ENCODE data around the gene TACO1. TPM values are rescaled to one million over a fixed set of nuclear protein-coding genes. Genes with fewer than 3 reads are reported as not detected.

The TACO1 gene
- total and polyA plus RNA-seq, 2 experiments from 2014 or later = 7.9 to 22.3 TPM

- in situ Hi-C loops (cut with MboI) = no loop called here
- Histone ChIP-seq H3K79me2 (ENCODE audit: insufficient read depth) (peaks cover 99% of the 10 kb centered on the region), H3K36me3 (ENCODE audit: low read depth) (no peaks in the 10 kb centered on the region), H3K9ac (no peak overlapping the region), H3K27me3 (replicated peaks; ENCODE audit: insufficient read depth) (no peaks in the 10 kb centered on the region), H3K27ac (no peak overlapping the region), H3K9me3 (ENCODE audit: low read depth) (no peaks in the 10 kb centered on the region), H4K20me1 (ENCODE audit: insufficient read depth) (peaks cover 37% of the 10 kb centered on the region), H3F3A (ENCODE audit: insufficient read depth) (no peaks in the 10 kb centered on the region), H3K4me3 (no peak overlapping the region), H3K4me1 (ENCODE audit: insufficient read depth) (peaks cover 2% of the 10 kb centered on the region), H2AFZ (no peak overlapping the region), H3K9me2 (ENCODE audit: insufficient read depth) (no peaks in the 10 kb centered on the region), H3K4me2 (ENCODE audit: unreplicated experiment) (no peak overlapping the region)
- no peak for DNase-seq
- WGBS, 2 experiments (ENCODE audit: low coverage in 1 of 2, low lambda C conversion rate in 2 of 2, missing lambda C conversion rate in 2 of 2) = 97 to 100% methylated on average over 3 of the region's 3 CpGs
- TF ChIP-seq EZH2 (IDR thresholded peaks at IDR 0.05; ENCODE audit: insufficient read depth, poor library complexity, severe bottlenecking) (no peak), EZH2phosphoT487 (IDR thresholded peaks at IDR 0.05; ENCODE audit: insufficient read depth, low read depth) (no peak)
These were observed 42.3 kb upstream of the TACO1 start for GRCh38 chr17:63558441-63558840.

GRCh38 chr17:63561819-63562218 is 38.9 kb upstream of the TACO1 start:
- Histone ChIP-seq H3K4me1 (ENCODE audit: insufficient read depth) (no peaks in the 10 kb centered on the region), H2AFZ (no peak overlapping the region), H3K79me2 (ENCODE audit: insufficient read depth) (peaks cover 99% of the 10 kb centered on the region), H3K9me2 (ENCODE audit: insufficient read depth) (no peaks in the 10 kb centered on the region), H3K4me2 (ENCODE audit: unreplicated experiment) (no peak overlapping the region), H4K20me1 (ENCODE audit: insufficient read depth) (peaks cover 26% of the 10 kb centered on the region; the same call in 1 of the 2 replicates), H3K36me3 (ENCODE audit: low read depth) (no peaks in the 10 kb centered on the region), H3K4me3 (no peak overlapping the region), H3F3A (ENCODE audit: insufficient read depth) (no peaks in the 10 kb centered on the region), H3K27me3 (replicated peaks; ENCODE audit: insufficient read depth) (no peaks in the 10 kb centered on the region), H3K9me3 (ENCODE audit: low read depth) (no peaks in the 10 kb centered on the region), H3K27ac (no peak overlapping the region), H3K9ac (no peak overlapping the region)
- DNase-seq = no peak
- in situ Hi-C loops (cut with MboI) = no loop called here
- TF ChIP-seq EZH2 (IDR thresholded peaks at IDR 0.05; ENCODE audit: insufficient read depth, poor library complexity, severe bottlenecking) (no peak), EZH2phosphoT487 (IDR thresholded peaks at IDR 0.05; ENCODE audit: insufficient read depth, low read depth) (no peak)

- TF ChIP-seq EZH2 (IDR thresholded peaks at IDR 0.05; ENCODE audit: insufficient read depth, poor library complexity, severe bottlenecking) (no peak), EZH2phosphoT487 (IDR thresholded peaks at IDR 0.05; ENCODE audit: insufficient read depth, low read depth) (no peak)
- Histone ChIP-seq H3K4me2 (ENCODE audit: unreplicated experiment) (no peak overlapping the region), H3K4me1 (ENCODE audit: insufficient read depth) (no peaks in the 10 kb centered on the region), H3K27ac (no peak overlapping the region), H4K20me1 (ENCODE audit: insufficient read depth) (peaks cover 14% of the 10 kb centered on the region; the same call in 1 of the 2 replicates), H3K79me2 (ENCODE audit: insufficient read depth) (peaks cover 99% of the 10 kb centered on the region), H3K9me2 (ENCODE audit: insufficient read depth) (no peaks in the 10 kb centered on the region), H3K9ac (no peak overlapping the region), H3K4me3 (no peak overlapping the region), H3F3A (ENCODE audit: insufficient read depth) (no peaks in the 10 kb centered on the region), H3K9me3 (ENCODE audit: low read depth) (no peaks in the 10 kb centered on the region), H2AFZ (no peak overlapping the region), H3K36me3 (ENCODE audit: low read depth) (no peaks in the 10 kb centered on the region), H3K27me3 (replicated peaks; ENCODE audit: insufficient read depth) (no peaks in the 10 kb centered on the region)
- 100% methylated on average over 2 of the region's 2 CpGs for WGBS, 2 experiments (ENCODE audit: low coverage in 1 of 2, low lambda C conversion rate in 2 of 2, missing lambda C conversion rate in 2 of 2)
- in situ Hi-C loops (cut with MboI) = no loop called here
- DNase-seq = no peak
These were observed 37.4 kb upstream of the TACO1 start for GRCh38 chr17:63563339-63563738.

GRCh38 chr17:63564562-63564961 is 36.1 kb upstream of the TACO1 start:
- Histone ChIP-seq H3K36me3 (ENCODE audit: low read depth) (no peaks in the 10 kb centered on the region), H3K9ac (no peak overlapping the region), H3K79me2 (ENCODE audit: insufficient read depth) (peaks cover 100% of the 10 kb centered on the region), H4K20me1 (ENCODE audit: insufficient read depth) (peaks cover 16% of the 10 kb centered on the region; the same call in 1 of the 2 replicates), H3K9me2 (ENCODE audit: insufficient read depth) (no peaks in the 10 kb centered on the region), H3K27me3 (replicated peaks; ENCODE audit: insufficient read depth) (no peaks in the 10 kb centered on the region), H3K4me3 (no peak overlapping the region), H3K27ac (no peak overlapping the region), H3K4me2 (ENCODE audit: unreplicated experiment) (no peak overlapping the region), H3F3A (ENCODE audit: insufficient read depth) (no peaks in the 10 kb centered on the region), H3K9me3 (ENCODE audit: low read depth) (no peaks in the 10 kb centered on the region), H3K4me1 (ENCODE audit: insufficient read depth) (no peaks in the 10 kb centered on the region), H2AFZ (no peak overlapping the region)
- TF ChIP-seq EZH2 (IDR thresholded peaks at IDR 0.05; ENCODE audit: insufficient read depth, poor library complexity, severe bottlenecking) (no peak), EZH2phosphoT487 (IDR thresholded peaks at IDR 0.05; ENCODE audit: insufficient read depth, low read depth) (no peak)
- WGBS, 2 experiments (ENCODE audit: low coverage in 1 of 2, low lambda C conversion rate in 2 of 2, missing lambda C conversion rate in 2 of 2) = 90 to 92% methylated on average over 5 of the region's 5 CpGs
- in situ Hi-C loops (cut with MboI) = no loop called here
- no peak for DNase-seq

- no peak for DNase-seq
- H3K79me2 ChIP-seq (ENCODE audit: insufficient read depth) = peaks cover 95% of the 10 kb centered on the region
These were observed 33.5 kb upstream of the TACO1 start for GRCh38 chr17:63567229-63567628.

More at GRCh38 chr17:63567229-63567628, 33.5 kb upstream of the TACO1 start:
- Histone ChIP-seq H3K36me3 (ENCODE audit: low read depth) (no peaks in the 10 kb centered on the region), H3K9ac (no peak overlapping the region), H3K9me2 (ENCODE audit: insufficient read depth) (no peaks in the 10 kb centered on the region), H3F3A (ENCODE audit: insufficient read depth) (peaks cover 24% of the 10 kb centered on the region), H4K20me1 (ENCODE audit: insufficient read depth) (peaks cover 16% of the 10 kb centered on the region), H3K4me2 (ENCODE audit: unreplicated experiment) (no peak overlapping the region), H3K4me3 (no peak overlapping the region), H3K27ac (no peak overlapping the region), H2AFZ (no peak overlapping the region), H3K4me1 (ENCODE audit: insufficient read depth) (peaks cover 21% of the 10 kb centered on the region), H3K9me3 (ENCODE audit: low read depth) (no peaks in the 10 kb centered on the region), H3K27me3 (replicated peaks; ENCODE audit: insufficient read depth) (no peaks in the 10 kb centered on the region)
- TF ChIP-seq EZH2 (IDR thresholded peaks at IDR 0.05; ENCODE audit: insufficient read depth, poor library complexity, severe bottlenecking) = no peak
- WGBS, 2 experiments (ENCODE audit: low coverage in 1 of 2, low lambda C conversion rate in 2 of 2, missing lambda C conversion rate in 2 of 2) = 90 to 100% methylated on average over 1 of the region's 1 CpG
- in situ Hi-C loops (cut with MboI) = no loop called here

Data from GM23248 (cell line).